HepG2 (cell line): Measurements from ENCODE around the gene BMERB1. TPM values are rescaled to one million over a fixed set of nuclear protein-coding genes. Genes with fewer than 3 reads are reported as not detected.

Experiments used
- ATAC-seq: fragments of 200-7000 bp; cut with Tn5 transposase; 3 replicates; pipeline ENCODE4 v1.9.1; 2020; ENCODE audit warnings: mild to moderate bottlenecking, moderate library complexity
- BruUV-seq: library from RNA; stranded (reverse); fragments of 400-500 nt; replicated peaks from 2 replicates; lab custom pipeline; 2021; lab: Mats Ljungman, UMichigan
- CTCF ChIA-PET: fragments of 300-600 bp; formaldehyde crosslinking; extraction: SDS; loops from one replicate; lab custom pipeline; 2021; ENCODE audit warnings: low total read pairs, inconsistent platforms, low intra/inter-chr PET ratio; lab: Yijun Ruan, JAX
- POLR2A ChIA-PET: fragments of 350-600 bp; sonication (Branson Sonifier 250); formaldehyde crosslinking; loops from one replicate; lab custom pipeline; 2020; ENCODE audit warnings: antibody characterized with exemption, inconsistent platforms; lab: Yijun Ruan, JAX
- DNase-seq: peaks from one replicate; pipeline ENCODE4 v3.0.0-alpha.2; 2015; ENCODE audit warnings: low spot score
- FAIRE-seq: peaks from 3 replicates; lab custom pipeline; 2011; peaks lifted over from hg19 to GRCh38; lab: Jason Lieb, UNC
- H2AFZ ChIP-seq: one replicate; pipeline ENCODE4 v1.6.1; 2011; ENCODE audit warnings: low read length, inconsistent platforms
- H3K27ac ChIP-seq: fragments of 300-600 bp; 3 replicates; pipeline ENCODE4 v1.8.0; 2011; ENCODE audit warnings: mixed run types, mild to moderate bottlenecking, mixed read lengths, low read length, inconsistent platforms; ENCODE audit not compliant: insufficient read depth; ENCODE audit errors: extremely low read length
- H3K27me3 ChIP-seq, 2 experiments: fragments of 200-600 bp in 1 of 2; 2 replicates in 1 of 2; 3 replicates in 1 of 2; pipeline versions ENCODE4 v1.6.0 to v1.8.0; 2011; ENCODE audit warnings: low read length in 2 of 2, mild to moderate bottlenecking in 2 of 2, moderate library complexity in 2 of 2, inconsistent platforms in 1 of 2; ENCODE audit not compliant: insufficient read depth in 2 of 2, control insufficient read depth in 1 of 2
- H3K36me3 ChIP-seq, 2 experiments: fragments of 200-600 bp in 1 of 2; replicated peaks in 1 of 2; 2 replicates in 1 of 2; 3 replicates in 1 of 2; pipeline versions ENCODE4 v1.5.1 to v1.8.0; 2011; ENCODE audit warnings: low read length in 2 of 2, inconsistent platforms in 1 of 2; ENCODE audit not compliant: insufficient read depth in 2 of 2, control insufficient read depth in 1 of 2
- H3K4me1 ChIP-seq: 2 replicates; pipeline ENCODE4 v1.5.1; 2012; ENCODE audit warnings: low read length, inconsistent platforms; ENCODE audit not compliant: insufficient read depth
- H3K4me2 ChIP-seq: 2 replicates; pipeline ENCODE4 v1.6.0; 2011; ENCODE audit warnings: low read depth, low read length, inconsistent platforms
- H3K4me3 ChIP-seq, 3 experiments: fragments of 200-600 bp in 1 of 3; sonication (generic), shearing (Covaris generic) in 1 of 3; replicated peaks in 1 of 3; 2 replicates each; pipeline ENCODE4 v1.5.1; 2011 to 2016; ENCODE audit warnings: low read length in 3 of 3, inconsistent platforms in 2 of 3, low read depth in 2 of 3, mild to moderate bottlenecking in 2 of 3, control low read depth in 1 of 3, mixed read lengths in 1 of 3; ENCODE audit not compliant: insufficient read depth in 1 of 3
- H3K79me2 ChIP-seq: one replicate; pipeline ENCODE4 v1.6.1; 2011; ENCODE audit warnings: low read length, inconsistent platforms; ENCODE audit not compliant: insufficient read depth
- H3K9ac ChIP-seq: 2 replicates; pipeline ENCODE4 v1.6.0; 2011; ENCODE audit warnings: mild to moderate bottlenecking, low read depth, low read length, inconsistent platforms; ENCODE audit not compliant: insufficient read depth
- H3K9me3 ChIP-seq: 2 replicates; pipeline ENCODE4 v1.5.1; 2012; ENCODE audit warnings: mild to moderate bottlenecking, low read length
- H4K20me1 ChIP-seq: 2 replicates; pipeline ENCODE4 v1.6.0; 2011; ENCODE audit warnings: inconsistent platforms, mild to moderate bottlenecking, low read length, moderate library complexity; ENCODE audit not compliant: insufficient read depth
- CC2D1A ChIP-seq: sonication (generic); formaldehyde crosslinking; IDR thresholded peaks from 2 replicates; pipeline ENCODE4 v1.8.1; 2023; ENCODE audit warnings: mild to moderate bottlenecking, missing genetic modification reagents
- DPF2 ChIP-seq: sonication (generic); formaldehyde crosslinking; IDR thresholded peaks from 2 replicates; pipeline ENCODE4 v1.4.0; 2020; ENCODE audit warnings: mild to moderate bottlenecking, low read depth, missing genetic modification reagents, borderline replicate concordance
- FLYWCH1 ChIP-seq: sonication (generic); formaldehyde crosslinking; IDR thresholded peaks from 2 replicates; pipeline ENCODE4 v1.8.1; 2023; ENCODE audit warnings: mild to moderate bottlenecking, missing genetic modification reagents
- GLI4 ChIP-seq: sonication (generic); formaldehyde crosslinking; IDR thresholded peaks from 2 replicates; pipeline ENCODE4 v1.5.1; 2020; ENCODE audit warnings: missing genetic modification reagents, mild to moderate bottlenecking, moderate library complexity, borderline replicate concordance
- MEF2D ChIP-seq: sonication (generic); formaldehyde crosslinking; IDR thresholded peaks from 2 replicates; pipeline ENCODE4 v1.5.1; 2020; ENCODE audit warnings: mild to moderate bottlenecking, missing genetic modification reagents
- MTA1 ChIP-seq: sonication (generic); formaldehyde crosslinking; IDR thresholded peaks from 2 replicates; pipeline ENCODE4 v1.4.0; 2020; ENCODE audit warnings: missing genetic modification reagents, mild to moderate bottlenecking, borderline replicate concordance
- NFYB ChIP-seq: sonication (generic); formaldehyde crosslinking; IDR thresholded peaks from 2 replicates; pipeline ENCODE4 v1.4.0; 2020; ENCODE audit warnings: missing genetic modification reagents
- SNAI1 ChIP-seq: sonication (generic); formaldehyde crosslinking; IDR thresholded peaks from 2 replicates; pipeline ENCODE4 v1.5.0; 2020; ENCODE audit warnings: mild to moderate bottlenecking, missing genetic modification reagents, borderline replicate concordance
- ZBTB4 ChIP-seq: sonication (generic); formaldehyde crosslinking; IDR thresholded peaks from 2 replicates; pipeline ENCODE4 v1.4.0; 2020; ENCODE audit warnings: missing genetic modification reagents, mild to moderate bottlenecking, borderline replicate concordance
- ZFX ChIP-seq: sonication (generic); formaldehyde crosslinking; IDR thresholded peaks from 2 replicates; pipeline ENCODE4 v1.4.0; 2020; ENCODE audit warnings: mild to moderate bottlenecking, low read depth, missing genetic modification reagents, moderate library complexity
- ZNF34 ChIP-seq: sonication (generic); formaldehyde crosslinking; IDR thresholded peaks from 2 replicates; pipeline ENCODE4 v1.4.0; 2020; ENCODE audit warnings: mild to moderate bottlenecking, missing genetic modification reagents, borderline replicate concordance
- ZNF572 ChIP-seq: sonication (generic); formaldehyde crosslinking; IDR thresholded peaks from 2 replicates; pipeline ENCODE4 v1.5.1; 2020; ENCODE audit warnings: mild to moderate bottlenecking, missing genetic modification reagents
- ZNF839 ChIP-seq: sonication (generic); formaldehyde crosslinking; IDR thresholded peaks from 2 replicates; pipeline ENCODE4 v1.4.0; 2020; ENCODE audit warnings: missing genetic modification reagents, mild to moderate bottlenecking, borderline replicate concordance
- ZSCAN21 ChIP-seq: sonication (generic); formaldehyde crosslinking; IDR thresholded peaks from 2 replicates; pipeline ENCODE4 v1.8.0; 2022; ENCODE audit warnings: mild to moderate bottlenecking, missing genetic modification reagents, moderate library complexity, borderline replicate concordance
- ZXDC ChIP-seq: sonication (generic); formaldehyde crosslinking; IDR thresholded peaks from 2 replicates; pipeline ENCODE4 v1.5.0; 2020; ENCODE audit warnings: mild to moderate bottlenecking, missing genetic modification reagents
- WGBS: methylation state at CpG from one replicate; pipeline ENCODE4 v1.1.6; 2017; ENCODE audit warnings: low lambda C conversion rate; 5-methylcytosine and 5-hydroxymethylcytosine counted together
- in situ Hi-C: cut with HindIII; loops from 2 replicates; pipeline ENCODE4 v1.10.0; 2017; ENCODE audit warnings: low pct_unique_long_range_greater_than_20kb; ENCODE audit not compliant: extremely low pct_ligation_motif_present
- intact Hi-C: fragments of 100-400 bp; cut with micrococcal nuclease; formaldehyde crosslinking; loops from one replicate; pipeline ENCODE4 v1.10.0; 2022; ENCODE audit not compliant: unreplicated experiment
- polyA plus RNA-seq, 8 experiments: library from polyadenylated mRNA; depleted of rRNA in 3 of 8; stranded (reverse) in 7 of 8; unstranded in 1 of 8; fragments of >200 nt; fragmentation: Illumina TruSeq in 4 of 8; extraction: Trizol in 4 of 8; gene quantifications; 2 replicates each; pipeline versions ENCODE4 v1.2.1 to v1.2.3, GENCODE V29; 2011 to 2016; ENCODE audit warnings: low read depth in 4 of 8, missing spikeins in 1 of 8, mixed read lengths in 1 of 8; ENCODE audit not compliant: insufficient read depth in 1 of 8
- total RNA-seq, 5 experiments: library from RNA; depleted of rRNA; stranded (reverse); fragments of >200 nt; fragmentation: Illumina TruSeq; extraction: Trizol; gene quantifications; 2 replicates each; pipeline ENCODE4 v1.2.3, GENCODE V29; 2016; ENCODE audit warnings: low read depth in 1 of 5

The BMERB1 gene
- total and polyA plus RNA-seq, 2 of the 13 experiments (the other 11 are each of a cell fraction or from before 2014, with no cell fraction given): 1.4 TPM

- TF ChIP-seq ZXDC (no peak), NFYB (no peak), ZNF839 (CRISPR knock-in tag) (no peak), MTA1 (no peak), FLYWCH1 (CRISPR knock-in tag) (no peak)
- TF ChIP-seq, all 625 proteins: peak for 0
Observed at GRCh38 chr16:15621889-15622288, 187.5 kb downstream of the BMERB1 start (continued).

GRCh38 chr16:15631730-15632409 lies 197.5 kb downstream of the BMERB1 start:
- Histone ChIP-seq H3K9me3 (no peaks in the 10 kb centered on the region), H3K4me2 (no peak overlapping the region), H3K4me1 (peaks cover 36% of the 10 kb centered on the region), H3K9ac (no peak overlapping the region), H3K27ac (no peak overlapping the region), H3K36me3 (peaks cover 18 to 57% of the 10 kb centered on the region in 2 experiments), H2AFZ (no peak overlapping the region), H4K20me1 (no peaks in the 10 kb centered on the region), H3K4me3 (no peak overlapping the region), H3K79me2 (peaks cover 4% of the 10 kb centered on the region), H3K27me3 (no peaks in the 10 kb centered on the region)
- intact Hi-C loops (no loop called here), in situ Hi-C loops (no loop called here)
- no peak for FAIRE-seq
- ChIA-PET POLR2A (interaction anchor here (7.8 kb wide), 1 partner anchor 11 kb away, joined by 121 read pairs; the partner anchor contains the start of gene MARF1), CTCF (no interaction called here)
- WGBS: 91% methylated on average over 2 of the region's 2 CpGs
- DNase-seq: no peak
- no peak for ATAC-seq
- BruUV-seq: no TSS peak
- no peak for TF ChIP-seq MEF2D (CRISPR knock-in tag)
- no peak for TF ChIP-seq ZSCAN21 (CRISPR knock-in tag)
- TF ChIP-seq ZNF34 (CRISPR knock-in tag): no peak
- TF ChIP-seq ZFX (CRISPR knock-in tag): no peak
- no peak for TF ChIP-seq ZBTB4 (CRISPR knock-in tag)
- TF ChIP-seq DPF2: no peak
- no peak for TF ChIP-seq CC2D1A (CRISPR knock-in tag)
- no peak for TF ChIP-seq GLI4 (CRISPR knock-in tag)
- no peak for TF ChIP-seq ZNF572 (CRISPR knock-in tag)
- TF ChIP-seq SNAI1 (CRISPR knock-in tag): no peak
